ENCODE data around the gene TOP1. TPM values are rescaled to one million over a fixed set of nuclear protein-coding genes. Genes with fewer than 3 reads are reported as not detected.

TOP1 gene
- total RNA-seq, 2 experiments from 2014 or later: 37.6 to 41.7 TPM

DNA sequence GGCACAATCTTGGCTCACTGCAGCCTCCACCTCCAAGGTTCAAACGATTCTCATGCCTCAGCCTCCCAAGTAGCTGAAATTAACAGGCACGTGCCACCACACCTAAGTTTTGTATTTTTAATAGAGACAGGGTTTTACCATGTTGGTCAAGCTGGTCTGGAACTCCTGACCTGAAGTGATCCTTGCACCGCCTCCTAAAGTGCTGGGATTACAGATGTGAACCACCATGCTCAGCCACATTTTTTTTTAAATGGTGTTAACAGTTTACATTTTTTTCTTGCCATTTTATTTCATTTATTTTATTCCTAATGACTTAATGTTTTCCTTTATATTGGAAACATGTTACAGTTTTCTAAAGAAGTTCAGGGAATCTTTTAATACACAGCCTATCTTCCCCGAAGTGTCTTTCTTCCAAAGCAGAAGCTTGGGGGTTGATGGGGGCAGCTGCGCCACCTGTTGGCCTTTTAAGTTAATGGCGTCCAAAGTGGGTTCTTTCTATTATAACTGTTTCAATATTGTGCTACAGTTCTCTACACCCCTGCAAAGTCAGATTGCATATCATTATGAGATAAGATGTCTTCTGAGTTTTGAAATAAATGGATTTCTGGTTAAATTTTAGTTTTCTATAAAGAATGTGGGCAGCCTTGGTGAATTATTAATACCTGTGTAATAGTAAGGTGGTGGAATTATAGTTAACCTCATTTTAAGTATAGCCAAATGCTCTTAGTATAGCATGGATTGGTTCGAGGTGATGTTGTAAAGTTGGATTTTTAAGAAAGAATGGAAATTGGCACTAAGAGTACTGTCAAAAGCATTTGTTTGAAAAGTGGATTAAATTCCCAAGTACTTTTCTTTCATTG is 66.7 kb downstream of the TOP1 start:
- no peaks in the 10 kb centered on the region for H3K9me3 ChIP-seq (ENCODE audit: control insufficient read depth in 1 of 2, insufficient read depth in 1 of 2, low read length in 2 of 2)
- ATAC-seq (ENCODE audit: poor library complexity) (peak; percentile 75), DNase-seq (peak; percentile 22 to 82 (median 46))
- H3K4me1 Mint-ChIP-seq (ENCODE audit: low read depth): peaks cover 6% of the 10 kb centered on the region
- no peaks in the 10 kb centered on the region for H3K27me3 Mint-ChIP-seq
- H3K27ac Mint-ChIP-seq: peak overlapping the region; percentile 4
- POLR2A ChIA-PET: interaction anchor here (0.6 to 2.3 kb wide), 3 partner anchors 55 to 112 kb away, joined by 3 to 20 read pairs (median 3); no protein-coding TSS in a partner anchor
- peaks cover 90% of the 10 kb centered on the region for H3K36me3 Mint-ChIP-seq (ENCODE audit: low read depth)
- TF ChIP-seq, protein P1, sequence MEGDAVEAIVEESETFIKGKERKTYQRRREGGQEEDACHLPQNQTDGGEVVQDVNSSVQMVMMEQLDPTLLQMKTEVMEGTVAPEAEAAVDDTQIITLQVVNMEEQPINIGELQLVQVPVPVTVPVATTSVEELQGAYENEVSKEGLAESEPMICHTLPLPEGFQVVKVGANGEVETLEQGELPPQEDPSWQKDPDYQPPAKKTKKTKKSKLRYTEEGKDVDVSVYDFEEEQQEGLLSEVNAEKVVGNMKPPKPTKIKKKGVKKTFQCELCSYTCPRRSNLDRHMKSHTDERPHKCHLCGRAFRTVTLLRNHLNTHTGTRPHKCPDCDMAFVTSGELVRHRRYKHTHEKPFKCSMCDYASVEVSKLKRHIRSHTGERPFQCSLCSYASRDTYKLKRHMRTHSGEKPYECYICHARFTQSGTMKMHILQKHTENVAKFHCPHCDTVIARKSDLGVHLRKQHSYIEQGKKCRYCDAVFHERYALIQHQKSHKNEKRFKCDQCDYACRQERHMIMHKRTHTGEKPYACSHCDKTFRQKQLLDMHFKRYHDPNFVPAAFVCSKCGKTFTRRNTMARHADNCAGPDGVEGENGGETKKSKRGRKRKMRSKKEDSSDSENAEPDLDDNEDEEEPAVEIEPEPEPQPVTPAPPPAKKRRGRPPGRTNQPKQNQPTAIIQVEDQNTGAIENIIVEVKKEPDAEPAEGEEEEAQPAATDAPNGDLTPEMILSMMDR (IDR thresholded peaks at IDR 0.05): peak; percentile 98
- no peaks in the 10 kb centered on the region for H3K4me1 ChIP-seq (ENCODE audit: insufficient read depth, low read length)
- no peak overlapping the region for H3K27ac ChIP-seq (ENCODE audit: low read depth in 1 of 2, low read length in 2 of 2)
- intact Hi-C loops (cut with DNase I, micrococcal nuclease): loop anchor here (1.0 kb wide), 2 partner anchors 105 to 127 kb away; no protein-coding TSS in a partner anchor
- H3K36me3 ChIP-seq (ENCODE audit: insufficient read depth, low read length): peaks cover 68% of the 10 kb centered on the region
- no peak overlapping the region for H3K4me3 ChIP-seq (ENCODE audit: low read length)
- CTCF ChIA-PET: interaction anchor here (0.7 to 3.1 kb wide), 15 partner anchors 9 to 245 kb away, joined by 3 to 27 read pairs (median 4); no protein-coding TSS in a partner anchor
- no peak overlapping the region for H3K4me3 Mint-ChIP-seq
- no peaks in the 10 kb centered on the region for H3K27me3 ChIP-seq (ENCODE audit: control insufficient read depth in 1 of 2, insufficient read depth in 2 of 2, low read length in 2 of 2)
- no peaks in the 10 kb centered on the region for H3K9me3 Mint-ChIP-seq

DNA sequence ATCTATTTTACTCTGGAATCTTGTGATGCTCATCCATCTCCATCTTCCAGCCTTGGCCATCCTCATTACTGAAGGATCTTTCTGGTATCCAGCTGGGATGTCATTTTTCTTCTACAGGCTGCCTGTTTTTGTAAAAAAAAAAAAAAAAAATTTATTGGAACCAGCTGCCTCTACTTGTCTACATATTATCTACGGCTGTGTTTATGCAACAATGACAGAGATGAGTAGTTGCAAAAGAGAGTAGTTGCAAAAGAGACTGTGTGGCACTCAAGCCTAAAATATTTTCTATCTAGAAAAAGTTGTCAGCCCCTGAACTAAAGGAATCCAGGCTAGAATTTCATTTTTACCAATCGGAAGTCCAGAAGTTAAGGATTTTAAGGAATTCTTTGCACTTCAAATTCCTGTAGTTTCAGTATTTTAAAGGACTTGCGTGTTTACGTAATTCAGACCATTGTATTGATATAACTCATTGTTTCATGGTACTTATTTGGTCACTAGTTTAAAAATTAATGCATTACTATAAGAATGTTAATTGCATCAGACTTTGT is 70.2 kb downstream of the TOP1 start:
- H3K27ac Mint-ChIP-seq: no peak overlapping the region
- H3K27me3 Mint-ChIP-seq: no peaks in the 10 kb centered on the region
- no peak overlapping the region for H3K27ac ChIP-seq (ENCODE audit: low read depth in 1 of 2, low read length in 2 of 2)
- TF ChIP-seq, protein P1 (IDR thresholded peaks at IDR 0.05): no peak
- no peaks in the 10 kb centered on the region for H3K27me3 ChIP-seq (ENCODE audit: control insufficient read depth in 1 of 2, insufficient read depth in 2 of 2, low read length in 2 of 2)
- H3K9me3 Mint-ChIP-seq: no peaks in the 10 kb centered on the region
- no peak overlapping the region for H3K4me3 ChIP-seq (ENCODE audit: low read length)
- no peaks in the 10 kb centered on the region for H3K4me1 ChIP-seq (ENCODE audit: insufficient read depth, low read length)
- no peak for DNase-seq
- H3K9me3 ChIP-seq (ENCODE audit: control insufficient read depth in 1 of 2, insufficient read depth in 1 of 2, low read length in 2 of 2): no peaks in the 10 kb centered on the region
- H3K36me3 ChIP-seq (ENCODE audit: insufficient read depth, low read length): peaks cover 83% of the 10 kb centered on the region
- POLR2A ChIA-PET: interaction anchor here (1.4 kb wide), 1 partner anchor 108 kb away, joined by 10 read pairs; no protein-coding TSS in a partner anchor
- CTCF ChIA-PET: no interaction called here
- no peak overlapping the region for H3K4me3 Mint-ChIP-seq
- H3K36me3 Mint-ChIP-seq (ENCODE audit: low read depth): peaks cover 90% of the 10 kb centered on the region
- ATAC-seq (ENCODE audit: poor library complexity): no peak
- peaks cover 9% of the 10 kb centered on the region for H3K4me1 Mint-ChIP-seq (ENCODE audit: low read depth)
- intact Hi-C loops (cut with DNase I, micrococcal nuclease): no loop called here

DNA sequence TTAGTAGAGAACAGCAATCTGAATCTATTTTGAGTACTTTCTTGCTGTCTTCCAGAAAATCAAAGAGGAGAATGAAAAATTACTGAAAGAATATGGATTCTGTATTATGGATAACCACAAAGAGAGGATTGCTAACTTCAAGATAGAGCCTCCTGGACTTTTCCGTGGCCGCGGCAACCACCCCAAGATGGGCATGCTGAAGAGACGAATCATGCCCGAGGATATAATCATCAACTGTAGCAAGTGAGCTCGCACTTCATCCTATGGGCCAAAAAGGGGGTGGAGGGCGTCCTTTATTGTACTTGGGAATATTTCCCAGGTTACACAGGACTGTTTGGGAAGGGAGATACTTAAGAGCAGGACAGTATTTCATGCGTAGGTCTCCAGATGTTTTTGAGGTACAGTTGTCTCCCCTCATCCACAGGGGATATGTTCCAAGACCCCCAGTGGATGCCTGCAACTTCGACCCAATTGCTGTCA is 71.4 kb downstream of the TOP1 start:
- DNase-seq (no peak), ATAC-seq (ENCODE audit: poor library complexity) (no peak)
- ChIA-PET CTCF (no interaction called here), POLR2A (interaction anchor here (1.4 kb wide), 1 partner anchor 109 kb away, joined by 10 read pairs; no protein-coding TSS in a partner anchor)
- no peaks in the 10 kb centered on the region for H3K9me3 ChIP-seq (ENCODE audit: control insufficient read depth in 1 of 2, insufficient read depth in 1 of 2, low read length in 2 of 2)
- Mint-ChIP-seq H3K4me3 (no peak overlapping the region), H3K4me1 (ENCODE audit: low read depth) (peaks cover 9% of the 10 kb centered on the region), H3K9me3 (no peaks in the 10 kb centered on the region), H3K27me3 (no peaks in the 10 kb centered on the region), H3K27ac (no peak overlapping the region), H3K36me3 (ENCODE audit: low read depth) (peaks cover 95% of the 10 kb centered on the region)
- no peaks in the 10 kb centered on the region for H3K27me3 ChIP-seq (ENCODE audit: control insufficient read depth in 1 of 2, insufficient read depth in 2 of 2, low read length in 2 of 2)
- intact Hi-C loops (cut with DNase I, micrococcal nuclease): no loop called here
- H3K4me3 ChIP-seq (ENCODE audit: low read length): no peak overlapping the region
- no peaks in the 10 kb centered on the region for H3K4me1 ChIP-seq (ENCODE audit: insufficient read depth, low read length)
- TF ChIP-seq, protein P1 (IDR thresholded peaks at IDR 0.05): no peak
- no peak overlapping the region for H3K27ac ChIP-seq (ENCODE audit: low read depth in 1 of 2, low read length in 2 of 2)
- peaks cover 85% of the 10 kb centered on the region for H3K36me3 ChIP-seq (ENCODE audit: insufficient read depth, low read length)
